ENCODE measurements around the gene CACNB3.
A peak's percentile ranks its signal among the peaks of the same experiment; 100 is the strongest.
"Not testable (repeated sequence)": the region's sequence is repeated elsewhere in the genome, so short reads cannot be mapped to it uniquely, and the experiment has no call there.

CACNB3 gene

GRCh38 chr12:48852734-48853688 is 34.7 kb downstream of the CACNB3 start:
- peak overlapping the region; percentile 32 to 56 for H3K9ac ChIP-seq (ENCODE audit: low read depth in 1 of 2, low read length in 2 of 2)
- H3K27me3 ChIP-seq (ENCODE audit: control insufficient read depth in 1 of 2, insufficient read depth in 2 of 2, low read length in 2 of 2) = no peaks in the 10 kb centered on the region
- no peaks in the 10 kb centered on the region for H3K9me3 ChIP-seq (ENCODE audit: control insufficient read depth in 1 of 2, low read length in 2 of 2)
- peak overlapping the region; percentile 83 to 96 for H3K4me3 ChIP-seq (ENCODE audit: low read depth in 1 of 2, low read length in 2 of 2)
- H3K36me3 ChIP-seq (ENCODE audit: control insufficient read depth in 1 of 2, insufficient read depth in 2 of 2, low read length in 2 of 2) = peaks cover 0 to 8% of the 10 kb centered on the region in 2 donors
- no peak overlapping the region for H3K27ac ChIP-seq (ENCODE audit: low read depth, low read length)
- H3K4me1 ChIP-seq (ENCODE audit: control insufficient read depth in 1 of 2, insufficient read depth in 2 of 2, low read length in 2 of 2) = peaks cover 18 to 20% of the 10 kb centered on the region in 2 donors

GRCh38 chr12:48854488-48854887 is 36.2 kb downstream of the CACNB3 start:
- H3K4me1 ChIP-seq (ENCODE audit: control insufficient read depth in 1 of 2, insufficient read depth in 2 of 2, low read length in 2 of 2) = peaks cover 18 to 20% of the 10 kb centered on the region in 2 donors
- peaks cover 0 to 8% of the 10 kb centered on the region in 2 donors for H3K36me3 ChIP-seq (ENCODE audit: control insufficient read depth in 1 of 2, insufficient read depth in 2 of 2, low read length in 2 of 2)
- no peak overlapping the region for H3K4me3 ChIP-seq (ENCODE audit: low read depth in 1 of 2, low read length in 2 of 2)

GRCh38 chr12:48854932-48855331 is 36.6 kb downstream of the CACNB3 start:
- H3K9ac ChIP-seq (ENCODE audit: low read depth in 1 of 2, low read length in 2 of 2); H3K36me3 ChIP-seq (ENCODE audit: control insufficient read depth in 1 of 2, insufficient read depth in 2 of 2, low read length in 2 of 2); H3K27me3 ChIP-seq (ENCODE audit: control insufficient read depth in 1 of 2, insufficient read depth in 2 of 2, low read length in 2 of 2); H3K27ac ChIP-seq (ENCODE audit: low read depth, low read length); H3K9me3 ChIP-seq (ENCODE audit: control insufficient read depth in 1 of 2, low read length in 2 of 2); H3K4me3 ChIP-seq (ENCODE audit: low read depth in 1 of 2, low read length in 2 of 2): not testable (repeated sequence)
- peaks cover 18% of the 10 kb centered on the region in 2 donors for H3K4me1 ChIP-seq (ENCODE audit: control insufficient read depth in 1 of 2, insufficient read depth in 2 of 2, low read length in 2 of 2)

More at GRCh38 chr12:48854488-48854887, 36.2 kb downstream of the CACNB3 start:
- H3K9me3 ChIP-seq (ENCODE audit: control insufficient read depth in 1 of 2, low read length in 2 of 2) = no peaks in the 10 kb centered on the region
- no peak overlapping the region for H3K27ac ChIP-seq (ENCODE audit: low read depth, low read length)
- H3K27me3 ChIP-seq (ENCODE audit: control insufficient read depth in 1 of 2, insufficient read depth in 2 of 2, low read length in 2 of 2) = no peaks in the 10 kb centered on the region
- no peak overlapping the region for H3K9ac ChIP-seq (ENCODE audit: low read depth in 1 of 2, low read length in 2 of 2)

GRCh38 chr12:48856379-48856778 is 38.1 kb downstream of the CACNB3 start:
- Histone ChIP-seq H3K4me3 (ENCODE audit: low read depth in 1 of 2, low read length in 2 of 2) (no peak overlapping the region), H3K27ac (ENCODE audit: low read depth, low read length) (no peak overlapping the region), H3K9ac (ENCODE audit: low read depth in 1 of 2, low read length in 2 of 2) (no peak overlapping the region), H3K36me3 (ENCODE audit: control insufficient read depth in 1 of 2, insufficient read depth in 2 of 2, low read length in 2 of 2) (peaks cover 0 to 5% of the 10 kb centered on the region in 2 donors), H3K27me3 (ENCODE audit: control insufficient read depth in 1 of 2, insufficient read depth in 2 of 2, low read length in 2 of 2) (no peaks in the 10 kb centered on the region), H3K9me3 (ENCODE audit: control insufficient read depth in 1 of 2, low read length in 2 of 2) (no peaks in the 10 kb centered on the region), H3K4me1 (ENCODE audit: control insufficient read depth in 1 of 2, insufficient read depth in 2 of 2, low read length in 2 of 2) (peaks cover 7 to 9% of the 10 kb centered on the region in 2 donors)

- H3K4me3 ChIP-seq (ENCODE audit: low read depth in 1 of 2, low read length in 2 of 2) = no peak overlapping the region
- no peak overlapping the region for H3K27ac ChIP-seq (ENCODE audit: low read depth, low read length)
- H3K9ac ChIP-seq (ENCODE audit: low read depth in 1 of 2, low read length in 2 of 2) = no peak overlapping the region
- H3K4me1 ChIP-seq (ENCODE audit: control insufficient read depth in 1 of 2, insufficient read depth in 2 of 2, low read length in 2 of 2) = peaks cover 6 to 7% of the 10 kb centered on the region in 2 donors
- H3K36me3 ChIP-seq (ENCODE audit: control insufficient read depth in 1 of 2, insufficient read depth in 2 of 2, low read length in 2 of 2) = peaks cover 0 to 11% of the 10 kb centered on the region in 2 donors
- no peaks in the 10 kb centered on the region for H3K27me3 ChIP-seq (ENCODE audit: control insufficient read depth in 1 of 2, insufficient read depth in 2 of 2, low read length in 2 of 2)
- H3K9me3 ChIP-seq (ENCODE audit: control insufficient read depth in 1 of 2, low read length in 2 of 2) = no peaks in the 10 kb centered on the region
Measured at GRCh38 chr12:48857278-48857994, 39.1 kb downstream of the CACNB3 start.

- H3K27ac ChIP-seq (ENCODE audit: low read depth, low read length) = no peak overlapping the region
Measured at GRCh38 chr12:48858043-48858442, 39.7 kb downstream of the CACNB3 start.

GRCh38 chr12:48859607-48860006 is 41.3 kb downstream of the CACNB3 start:
- H3K36me3 ChIP-seq (ENCODE audit: control insufficient read depth in 1 of 2, insufficient read depth in 2 of 2, low read length in 2 of 2) = peaks cover 0 to 11% of the 10 kb centered on the region in 2 donors
- H3K27me3 ChIP-seq (ENCODE audit: control insufficient read depth in 1 of 2, insufficient read depth in 2 of 2, low read length in 2 of 2) = peaks cover 0 to 6% of the 10 kb centered on the region in 2 donors
- no peak overlapping the region for H3K9ac ChIP-seq (ENCODE audit: low read depth in 1 of 2, low read length in 2 of 2)
- no peaks in the 10 kb centered on the region for H3K9me3 ChIP-seq (ENCODE audit: control insufficient read depth in 1 of 2, low read length in 2 of 2)
- peaks cover 9 to 15% of the 10 kb centered on the region in 2 donors for H3K4me1 ChIP-seq (ENCODE audit: control insufficient read depth in 1 of 2, insufficient read depth in 2 of 2, low read length in 2 of 2)
- H3K27ac ChIP-seq (ENCODE audit: low read depth, low read length) = no peak overlapping the region
- no peak overlapping the region for H3K4me3 ChIP-seq (ENCODE audit: low read depth in 1 of 2, low read length in 2 of 2)

More at GRCh38 chr12:48858043-48858442, 39.7 kb downstream of the CACNB3 start:
- no peak overlapping the region for H3K4me3 ChIP-seq (ENCODE audit: low read depth in 1 of 2, low read length in 2 of 2)
- peaks cover 0 to 11% of the 10 kb centered on the region in 2 donors for H3K36me3 ChIP-seq (ENCODE audit: control insufficient read depth in 1 of 2, insufficient read depth in 2 of 2, low read length in 2 of 2)
- H3K27me3 ChIP-seq (ENCODE audit: control insufficient read depth in 1 of 2, insufficient read depth in 2 of 2, low read length in 2 of 2) = no peaks in the 10 kb centered on the region
- H3K4me1 ChIP-seq (ENCODE audit: control insufficient read depth in 1 of 2, insufficient read depth in 2 of 2, low read length in 2 of 2) = peaks cover 0 to under 1% of the 10 kb centered on the region in 2 donors
- H3K9ac ChIP-seq (ENCODE audit: low read depth in 1 of 2, low read length in 2 of 2) = no peak overlapping the region
- H3K9me3 ChIP-seq (ENCODE audit: control insufficient read depth in 1 of 2, low read length in 2 of 2) = no peaks in the 10 kb centered on the region

- H3K4me1 ChIP-seq (ENCODE audit: control insufficient read depth in 1 of 2, insufficient read depth in 2 of 2, low read length in 2 of 2) = peaks cover 15 to 21% of the 10 kb centered on the region in 2 donors
- not testable (repeated sequence) for H3K9me3 ChIP-seq (ENCODE audit: control insufficient read depth in 1 of 2, low read length in 2 of 2); H3K9ac ChIP-seq (ENCODE audit: low read depth in 1 of 2, low read length in 2 of 2); H3K27me3 ChIP-seq (ENCODE audit: control insufficient read depth in 1 of 2, insufficient read depth in 2 of 2, low read length in 2 of 2); H3K4me3 ChIP-seq (ENCODE audit: low read depth in 1 of 2, low read length in 2 of 2); H3K27ac ChIP-seq (ENCODE audit: low read depth, low read length)
- peaks cover 0 to 11% of the 10 kb centered on the region in 2 donors for H3K36me3 ChIP-seq (ENCODE audit: control insufficient read depth in 1 of 2, insufficient read depth in 2 of 2, low read length in 2 of 2)
Measured at GRCh38 chr12:48860236-48860635, 41.9 kb downstream of the CACNB3 start.

GRCh38 chr12:48861111-48861510 is 42.8 kb downstream of the CACNB3 start:
- Histone ChIP-seq H3K4me1 (ENCODE audit: control insufficient read depth in 1 of 2, insufficient read depth in 2 of 2, low read length in 2 of 2) (peaks cover 17 to 22% of the 10 kb centered on the region in 2 donors), H3K9me3 (ENCODE audit: control insufficient read depth in 1 of 2, low read length in 2 of 2) (no peaks in the 10 kb centered on the region), H3K4me3 (ENCODE audit: low read depth in 1 of 2, low read length in 2 of 2) (no peak overlapping the region), H3K27me3 (ENCODE audit: control insufficient read depth in 1 of 2, insufficient read depth in 2 of 2, low read length in 2 of 2) (peaks cover 0 to 6% of the 10 kb centered on the region in 2 donors), H3K27ac (ENCODE audit: low read depth, low read length) (no peak overlapping the region), H3K9ac (ENCODE audit: low read depth in 1 of 2, low read length in 2 of 2) (no peak overlapping the region), H3K36me3 (ENCODE audit: control insufficient read depth in 1 of 2, insufficient read depth in 2 of 2, low read length in 2 of 2) (peaks cover 0 to 11% of the 10 kb centered on the region in 2 donors)

- Histone ChIP-seq H3K9ac (ENCODE audit: low read depth in 1 of 2, low read length in 2 of 2) (no peak overlapping the region), H3K36me3 (ENCODE audit: control insufficient read depth in 1 of 2, insufficient read depth in 2 of 2, low read length in 2 of 2) (peaks cover 0 to 6% of the 10 kb centered on the region in 2 donors), H3K9me3 (ENCODE audit: control insufficient read depth in 1 of 2, low read length in 2 of 2) (no peaks in the 10 kb centered on the region), H3K27ac (ENCODE audit: low read depth, low read length) (no peak overlapping the region), H3K27me3 (ENCODE audit: control insufficient read depth in 1 of 2, insufficient read depth in 2 of 2, low read length in 2 of 2) (peaks cover 0 to 6% of the 10 kb centered on the region in 2 donors), H3K4me3 (ENCODE audit: low read depth in 1 of 2, low read length in 2 of 2) (no peak overlapping the region), H3K4me1 (ENCODE audit: control insufficient read depth in 1 of 2, insufficient read depth in 2 of 2, low read length in 2 of 2) (peaks cover 20 to 22% of the 10 kb centered on the region in 2 donors)
Measured at GRCh38 chr12:48862760-48863159, 44.5 kb downstream of the CACNB3 start.
